GM18502 (cell line): ENCODE data around the gene TMEM30B.
"Not testable (repeated sequence)": the region's sequence is repeated elsewhere in the genome, so short reads cannot be mapped to it uniquely, and the experiment has no call there.

Experiments used
- ATAC-seq: cut with Tn5 transposase; IDR thresholded peaks from one replicate; pipeline ENCODE4 v1.9.1; 2021; ENCODE audit warnings: mild to moderate bottlenecking; ENCODE audit not compliant: unreplicated experiment, poor library complexity

TMEM30B gene, protein sequence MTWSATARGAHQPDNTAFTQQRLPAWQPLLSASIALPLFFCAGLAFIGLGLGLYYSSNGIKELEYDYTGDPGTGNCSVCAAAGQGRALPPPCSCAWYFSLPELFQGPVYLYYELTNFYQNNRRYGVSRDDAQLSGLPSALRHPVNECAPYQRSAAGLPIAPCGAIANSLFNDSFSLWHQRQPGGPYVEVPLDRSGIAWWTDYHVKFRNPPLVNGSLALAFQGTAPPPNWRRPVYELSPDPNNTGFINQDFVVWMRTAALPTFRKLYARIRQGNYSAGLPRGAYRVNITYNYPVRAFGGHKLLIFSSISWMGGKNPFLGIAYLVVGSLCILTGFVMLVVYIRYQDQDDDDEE

GRCh38 chr14:61281186-61281947 lies at the start of gene TMEM30B:
Gene TMEM30B (minus strand): TSS chr14:61281338. CDS start chr14:61281147, 191 bp downstream.
- no peak for ATAC-seq

- ATAC-seq, result no peak
Measured at GRCh38 chr14:61330511-61330910, 49.4 kb upstream of the TMEM30B start.

DNA sequence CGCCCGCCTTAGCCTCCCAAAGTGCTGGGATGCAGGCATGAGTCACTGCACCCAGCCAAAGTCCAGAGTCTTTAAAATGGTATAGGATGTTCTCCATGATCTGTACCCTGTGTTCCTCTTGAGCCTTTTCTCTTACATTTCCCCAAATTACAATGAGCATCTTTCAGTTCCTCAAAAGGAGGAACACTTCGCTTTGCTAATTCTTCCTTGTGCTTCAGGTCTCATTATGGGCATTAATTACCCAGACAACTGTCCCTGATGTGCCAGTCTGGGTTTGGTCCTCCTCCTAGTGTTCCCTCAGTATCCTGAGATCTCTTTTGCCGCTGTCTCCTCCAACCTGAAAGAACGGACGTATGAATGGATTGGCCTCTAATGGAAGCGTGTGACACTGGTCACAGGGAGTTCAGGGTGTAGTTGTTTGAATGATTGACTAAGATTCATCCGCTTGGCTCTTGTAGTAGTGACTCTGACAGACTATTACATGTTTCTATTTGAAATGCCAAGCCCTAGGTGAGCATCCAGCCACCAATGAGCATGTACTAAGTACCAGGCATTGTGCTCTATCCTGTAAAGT lies 48.4 kb upstream of the TMEM30B start:
- ATAC-seq, result no peak

GRCh38 chr14:61328626-61329262 lies 47.6 kb upstream of the TMEM30B start:
- ATAC-seq, result no peak

GRCh38 chr14:61326847-61327246 lies 45.7 kb upstream of the TMEM30B start:
- no peak for ATAC-seq

GRCh38 chr14:61326146-61326545 lies 45.0 kb upstream of the TMEM30B start:
- no peak for ATAC-seq

GRCh38 chr14:61325166-61325565 lies 44.0 kb upstream of the TMEM30B start:
- no peak for ATAC-seq

DNA sequence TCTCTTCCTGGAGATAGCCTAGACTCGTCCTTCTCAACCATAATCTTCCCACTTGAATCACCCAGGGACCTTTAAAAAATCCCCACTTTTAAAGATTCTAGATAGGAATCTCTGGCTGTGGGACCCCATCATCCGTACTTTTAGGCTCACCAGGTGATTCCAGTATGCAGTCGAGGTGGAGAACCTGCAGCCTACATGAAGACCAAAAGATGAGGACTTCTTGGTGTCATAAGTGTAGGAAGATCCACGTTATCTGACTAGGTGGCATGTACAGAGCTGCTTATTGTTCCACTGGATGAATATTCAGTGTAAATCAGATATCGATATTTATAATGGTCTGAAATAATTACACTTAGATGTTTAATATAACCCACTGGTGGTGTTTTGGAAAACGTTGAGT lies 42.8 kb upstream of the TMEM30B start:
- ATAC-seq, result no peak

GRCh38 chr14:61322799-61323290 lies 41.7 kb upstream of the TMEM30B start:
- no peak for ATAC-seq

- no peak for ATAC-seq
Measured at GRCh38 chr14:61322011-61322798, 41.1 kb upstream of the TMEM30B start.

- ATAC-seq, result no peak
Measured at GRCh38 chr14:61321385-61322010, 40.4 kb upstream of the TMEM30B start, which contains the start of gene PRKCH. Gene PRKCH (plus strand): TSS chr14:61321579. CDS start chr14:61322102, 523 bp downstream.

GRCh38 chr14:61320806-61321384 lies 39.8 kb upstream of the TMEM30B start:
- no peak for ATAC-seq

DNA sequence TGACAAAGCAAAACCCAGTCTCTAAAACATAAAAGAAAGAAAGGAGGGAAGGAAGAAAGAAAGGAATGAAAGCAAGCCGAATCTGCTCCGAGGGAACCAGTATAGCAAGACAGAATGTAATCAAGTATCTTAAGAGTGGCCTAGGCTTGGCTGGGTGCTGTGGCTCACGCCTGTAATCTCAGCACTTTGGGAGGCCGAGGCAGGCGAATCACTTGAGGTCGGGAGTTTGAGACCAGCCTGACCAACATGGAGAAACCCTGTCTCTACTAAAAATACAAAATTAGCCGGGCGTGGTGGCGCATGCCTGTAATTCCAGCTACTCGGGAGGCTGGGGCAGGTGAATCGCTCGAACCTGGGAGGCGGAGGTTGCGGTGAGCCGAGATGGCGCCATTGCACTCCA lies 39.0 kb upstream of the TMEM30B start:
- ATAC-seq, result not testable (repeated sequence)

GRCh38 chr14:61319706-61320105 lies 38.6 kb upstream of the TMEM30B start:
- no peak for ATAC-seq

GRCh38 chr14:61319086-61319485 lies 37.9 kb upstream of the TMEM30B start:
- no peak for ATAC-seq

DNA sequence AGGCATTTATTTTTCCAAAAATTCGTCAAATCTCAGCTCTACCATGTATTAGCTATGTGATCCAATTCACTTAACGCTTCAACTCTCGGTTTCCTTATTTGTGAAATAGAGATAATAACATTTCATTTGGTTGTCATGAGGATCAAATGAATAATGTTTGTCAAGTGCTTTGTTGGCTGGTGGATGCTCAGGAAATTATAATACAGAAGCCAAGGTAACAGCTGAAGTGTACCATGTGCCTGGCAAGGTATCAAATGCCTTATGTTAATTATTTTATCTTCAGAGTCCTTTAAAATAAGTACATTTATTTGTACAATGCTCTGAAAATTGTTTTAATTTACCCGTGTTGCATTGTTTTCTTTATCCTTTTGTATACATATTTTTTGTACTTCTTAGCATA lies 34.2 kb upstream of the TMEM30B start:
- no peak for ATAC-seq

DNA sequence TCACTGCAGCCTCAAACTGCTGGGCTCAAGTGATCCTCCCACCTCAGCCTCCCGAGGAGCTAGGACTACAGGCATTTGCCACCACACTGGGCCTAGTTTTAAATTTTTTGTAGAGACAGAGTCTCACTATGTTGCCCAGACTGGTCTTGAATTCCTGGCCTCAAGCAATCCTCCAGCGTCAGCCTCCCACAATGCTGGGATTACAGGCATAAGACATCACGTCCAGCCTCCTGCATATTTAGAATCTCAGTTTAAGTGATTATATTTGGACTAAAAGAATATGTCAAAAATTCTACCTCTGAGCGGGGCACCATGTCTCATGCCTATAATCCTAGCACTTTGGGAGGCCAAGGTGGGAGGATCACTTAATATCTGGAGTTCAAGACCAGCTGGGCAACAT lies 27.6 kb upstream of the TMEM30B start:
- ATAC-seq, result not testable (repeated sequence)

GRCh38 chr14:61308198-61308597 lies 27.1 kb upstream of the TMEM30B start:
- no peak for ATAC-seq

GRCh38 chr14:61304688-61305087 lies 23.6 kb upstream of the TMEM30B start:
- ATAC-seq, result no peak
